Body of pancreas (tissue), 4 donors: ENCODE measurements around the gene HNRNPH2. TPM values are rescaled to one million over a fixed set of nuclear protein-coding genes. Genes with fewer than 3 reads are reported as not detected.
A peak's percentile ranks its signal among the peaks of the same experiment; 100 is the strongest.

Experiments used
- ATAC-seq: fragments of 150-250 bp; one replicate; pipeline ENCODE4 v1.9.1; 2016
- DNase-seq, 4 donors: peaks; one replicate each; pipeline ENCODE4 v3.0.0-alpha.2; 2019
- H3K27ac ChIP-seq, 4 donors: fragments of 200-600 bp; sonication (generic); 1 replicate in 3 of 4; 2 replicates in 1 of 4; pipeline versions ENCODE4 v1.5.1 to v1.6.1; 2016 to 2019; ENCODE audit warnings: mild to moderate bottlenecking in 1 of 4, mixed read lengths in 1 of 4, moderate library complexity in 1 of 4
- H3K27me3 ChIP-seq, 2 donors: fragments of 200-600 bp; sonication (generic); one replicate each; pipeline ENCODE4 v1.6.0; 2016; ENCODE audit warnings: mild to moderate bottlenecking in 1 of 2
- H3K36me3 ChIP-seq, 2 donors: fragments of 200-600 bp; sonication (generic); replicated peaks in 1 of 2; 2 replicates each; pipeline ENCODE4 v1.5.1; 2016; ENCODE audit warnings: low read depth in 2 of 2; ENCODE audit not compliant: insufficient read depth in 1 of 2
- H3K4me1 ChIP-seq: fragments of 200-600 bp; sonication (generic); one replicate; pipeline ENCODE4 v1.6.0; 2016
- H3K4me3 ChIP-seq, 2 donors: fragments of 200-600 bp; sonication (generic); 1 replicate in 1 of 2; 2 replicates in 1 of 2; pipeline ENCODE4 v1.5.1; 2016 to 2019
- H3K9me3 ChIP-seq, 3 donors: fragments of 200-600 bp; sonication (generic); 1 replicate in 2 of 3; 2 replicates in 1 of 3; pipeline ENCODE4 v1.5.1; 2016
- POLR2A ChIP-seq, 3 donors: fragments of 450-650 bp; IDR thresholded peaks; one replicate each; pipeline ENCODE4 v1.6.1; 2016; ENCODE audit warnings: antibody characterized with exemption in 3 of 3, mild to moderate bottlenecking in 2 of 3
- WGBS, 2 donors: methylation state at CpG; one replicate each; pipeline ENCODE4 v1.1.5; 2017; 5-methylcytosine and 5-hydroxymethylcytosine counted together
- intact Hi-C: fragments of 100-400 bp; cut with DNase I; formaldehyde crosslinking; loops from one replicate; pipeline ENCODE4 v1.15.1; 2023
- total RNA-seq, 2 donors: library from RNA; depleted of rRNA; stranded (reverse); fragments of >200 nt; gene quantifications; one replicate each; pipeline ENCODE4 v1.1.0, GENCODE V29; 2016
- TF ChIP-seq, protein P1 (sequence below), 7 experiments: fragments of 450-650 bp in 4 of 7; fragments of 200-600 bp in 3 of 7; sonication (generic) in 3 of 7; IDR thresholded peaks; one replicate each; pipeline ENCODE4 v1.5.1; 2016 to 2019; ENCODE audit warnings: antibody characterized with exemption in 7 of 7

Gene HNRNPH2
- total RNA-seq, 2 donors from 2014 or later = 24.1 to 25.7 TPM

DNA sequence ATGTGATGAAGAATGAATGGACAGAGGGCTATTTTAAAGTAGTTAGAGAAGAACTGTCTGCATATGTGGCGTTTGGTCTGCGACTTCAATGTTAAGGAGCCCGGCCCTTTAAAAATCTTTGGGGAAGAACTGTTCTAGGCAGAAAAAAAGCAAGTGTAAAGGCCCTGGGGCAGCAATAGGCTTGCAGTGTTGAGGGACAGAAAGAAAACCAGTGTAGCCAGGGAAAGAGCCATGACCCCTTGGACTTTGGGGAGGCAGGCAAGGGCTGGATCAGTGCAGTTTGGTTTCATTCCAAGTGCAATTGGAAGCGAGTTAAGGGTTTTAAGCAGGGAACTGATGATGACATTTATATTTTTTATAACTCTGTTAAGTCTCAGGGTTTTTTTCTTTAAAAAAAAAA, 8.2 kb upstream of the HNRNPH2 start:
- WGBS, 2 donors = 90 to 92% methylated on average over 4 of the region's 4 CpGs
- no peak overlapping the region for H3K27ac ChIP-seq
- no peak for ATAC-seq
- TF ChIP-seq POLR2A (IDR thresholded peaks at IDR 0.05) = no peak
- TF ChIP-seq, protein P1, sequence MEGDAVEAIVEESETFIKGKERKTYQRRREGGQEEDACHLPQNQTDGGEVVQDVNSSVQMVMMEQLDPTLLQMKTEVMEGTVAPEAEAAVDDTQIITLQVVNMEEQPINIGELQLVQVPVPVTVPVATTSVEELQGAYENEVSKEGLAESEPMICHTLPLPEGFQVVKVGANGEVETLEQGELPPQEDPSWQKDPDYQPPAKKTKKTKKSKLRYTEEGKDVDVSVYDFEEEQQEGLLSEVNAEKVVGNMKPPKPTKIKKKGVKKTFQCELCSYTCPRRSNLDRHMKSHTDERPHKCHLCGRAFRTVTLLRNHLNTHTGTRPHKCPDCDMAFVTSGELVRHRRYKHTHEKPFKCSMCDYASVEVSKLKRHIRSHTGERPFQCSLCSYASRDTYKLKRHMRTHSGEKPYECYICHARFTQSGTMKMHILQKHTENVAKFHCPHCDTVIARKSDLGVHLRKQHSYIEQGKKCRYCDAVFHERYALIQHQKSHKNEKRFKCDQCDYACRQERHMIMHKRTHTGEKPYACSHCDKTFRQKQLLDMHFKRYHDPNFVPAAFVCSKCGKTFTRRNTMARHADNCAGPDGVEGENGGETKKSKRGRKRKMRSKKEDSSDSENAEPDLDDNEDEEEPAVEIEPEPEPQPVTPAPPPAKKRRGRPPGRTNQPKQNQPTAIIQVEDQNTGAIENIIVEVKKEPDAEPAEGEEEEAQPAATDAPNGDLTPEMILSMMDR (IDR thresholded peaks at IDR 0.05) = no peak
- H3K9me3 ChIP-seq = no peaks in the 10 kb centered on the region
- H3K4me3 ChIP-seq = no peak overlapping the region
- intact Hi-C loops = no loop called here
- DNase-seq = no peak
- H3K4me1 ChIP-seq = no peaks in the 10 kb centered on the region
- no peaks in the 10 kb centered on the region for H3K36me3 ChIP-seq
- H3K27me3 ChIP-seq = no peaks in the 10 kb centered on the region

DNA sequence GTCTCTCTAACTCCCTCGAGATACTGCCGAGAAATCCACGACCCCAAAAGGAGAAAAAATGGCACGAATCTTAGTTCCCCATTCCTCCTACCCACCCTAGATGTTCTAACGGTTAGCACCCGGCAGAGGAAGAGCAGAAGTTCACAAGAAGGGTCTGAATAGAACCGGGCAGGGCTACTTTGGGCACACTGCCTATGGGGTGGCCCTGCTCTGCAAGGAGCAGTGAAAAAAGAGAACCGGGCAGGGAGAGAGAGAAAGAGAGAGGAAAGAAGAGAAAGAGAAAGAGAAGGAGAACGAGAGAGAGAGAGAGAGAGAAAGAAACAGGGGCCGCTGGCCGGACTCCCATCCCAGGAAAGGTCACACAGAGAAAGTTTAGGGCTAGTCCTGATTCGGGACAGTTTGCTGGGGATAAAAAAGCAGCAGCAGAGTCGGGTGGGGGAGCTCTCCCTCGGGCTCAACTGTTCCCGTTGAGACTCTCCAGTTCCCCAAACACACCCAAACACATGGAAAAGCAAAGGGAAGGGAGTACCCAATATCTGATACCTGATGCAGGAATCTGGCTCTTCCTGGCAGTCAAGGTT, 765 bp upstream of the HNRNPH2 start:
- H3K27ac ChIP-seq = peak overlapping the region; percentile 53 to 94 (median 78)
- ATAC-seq (no peak), DNase-seq (no peak)
- no peaks in the 10 kb centered on the region for H3K27me3 ChIP-seq
- WGBS, 2 donors = 0 to 1% methylated on average over 11 to 14 of the region's 15 CpGs
- no peaks in the 10 kb centered on the region for H3K9me3 ChIP-seq
- H3K36me3 ChIP-seq = no peaks in the 10 kb centered on the region
- TF ChIP-seq, protein P1 (IDR thresholded peaks at IDR 0.05) = no peak
- TF ChIP-seq POLR2A (IDR thresholded peaks at IDR 0.05) = no peak
- intact Hi-C loops = no loop called here
- H3K4me3 ChIP-seq = peak overlapping the region in 1 of 2 donors; percentile 50
- peaks cover 7% of the 10 kb centered on the region for H3K4me1 ChIP-seq

- Histone ChIP-seq H3K36me3 (no peaks in the 10 kb centered on the region), H3K27ac (peak overlapping the region; percentile 83 to 94 (median 93)), H3K27me3 (no peaks in the 10 kb centered on the region), H3K9me3 (no peaks in the 10 kb centered on the region), H3K4me3 (peak overlapping the region in 1 of 2 donors; percentile 32), H3K4me1 (peaks cover 7% of the 10 kb centered on the region)
- DNase-seq = no peak
- intact Hi-C loops = no loop called here
- peak; percentile 5 for ATAC-seq
- WGBS, 2 donors = 0% methylated on average over 8 of the region's 8 CpGs
- TF ChIP-seq, protein P1 (IDR thresholded peaks at IDR 0.05) = peak in 1 of 7 experiments; percentile 10
- no peak for TF ChIP-seq POLR2A (IDR thresholded peaks at IDR 0.05)
Measured at GRCh38 chrX:101408532-101408841, 465 bp downstream of the HNRNPH2 start.

DNA sequence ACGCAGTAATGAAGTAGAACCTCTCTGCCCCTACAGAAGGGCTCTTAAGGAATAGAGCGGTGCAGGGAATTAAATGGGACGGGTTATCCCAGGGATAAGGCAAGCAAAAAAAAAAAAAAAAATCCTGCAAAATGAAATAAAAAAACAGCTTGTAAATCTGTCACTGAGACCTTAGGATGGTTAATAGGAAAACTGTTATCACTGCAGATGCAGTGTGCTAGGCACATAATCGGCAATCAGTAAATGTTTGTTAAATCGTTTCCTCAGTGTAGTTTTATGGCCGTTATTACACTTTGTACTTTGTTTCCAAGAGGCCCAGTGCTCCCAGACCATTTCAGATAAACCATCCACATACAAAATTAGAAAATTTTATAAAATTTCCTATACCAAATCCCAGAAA, 1.0 kb downstream of the HNRNPH2 start:
- peak overlapping the region in 3 of 4 donors; percentile 93 to 94 (median 93) for H3K27ac ChIP-seq
- no peaks in the 10 kb centered on the region for H3K9me3 ChIP-seq
- 0 to 3% methylated on average over 6 of the region's 6 CpGs for WGBS, 2 donors
- ATAC-seq (no peak), DNase-seq (no peak)
- H3K4me1 ChIP-seq = peaks cover 7% of the 10 kb centered on the region
- intact Hi-C loops = no loop called here
- H3K36me3 ChIP-seq = no peaks in the 10 kb centered on the region
- no peak overlapping the region for H3K4me3 ChIP-seq
- no peaks in the 10 kb centered on the region for H3K27me3 ChIP-seq
- TF ChIP-seq, protein P1 (IDR thresholded peaks at IDR 0.05) = no peak
- no peak for TF ChIP-seq POLR2A (IDR thresholded peaks at IDR 0.05)

GRCh38 chrX:101410461-101410860, 2.4 kb downstream of the HNRNPH2 start:
- no peak for ATAC-seq
- H3K27ac ChIP-seq = no peak overlapping the region
- intact Hi-C loops = no loop called here

More at GRCh38 chrX:101410461-101410860, 2.4 kb downstream of the HNRNPH2 start:
- H3K27me3 ChIP-seq = no peaks in the 10 kb centered on the region
- no peak for DNase-seq
- H3K36me3 ChIP-seq = no peaks in the 10 kb centered on the region
- no peak for TF ChIP-seq POLR2A (IDR thresholded peaks at IDR 0.05)
- TF ChIP-seq, protein P1 (IDR thresholded peaks at IDR 0.05) = no peak
- WGBS, 2 donors = 13 to 18% methylated on average over 7 of the region's 7 CpGs
- H3K9me3 ChIP-seq = no peaks in the 10 kb centered on the region
- peaks cover 15% of the 10 kb centered on the region for H3K4me1 ChIP-seq
- H3K4me3 ChIP-seq = no peak overlapping the region
